SK-N-SH treated with all-trans-retinoic acid at 6 μM for 48 hours (cell line): ENCODE measurements around the gene ASTN2.

Source experiments
- CSDC2 ChIP-seq: fragments of 250-450 bp; sonication (Bioruptor Pico); IDR thresholded peaks from 2 replicates; pipeline ENCODE4 v1.5.0; 2020; ENCODE audit warnings: mild to moderate bottlenecking, moderate library complexity
- PPARA ChIP-seq: fragments of 250-450 bp; sonication (Bioruptor Pico); IDR thresholded peaks from 2 replicates; pipeline ENCODE4 v1.5.0; 2020; ENCODE audit warnings: mild to moderate bottlenecking, borderline replicate concordance
- ZFP30 ChIP-seq: fragments of 450-650 bp; formaldehyde crosslinking; IDR thresholded peaks from 2 replicates; pipeline ENCODE4 v1.5.0; 2022; ENCODE audit warnings: mild to moderate bottlenecking, moderate library complexity
- TF ChIP-seq, protein P1 (sequence below): fragments of 250-450 bp; sonication (Bioruptor Pico); IDR thresholded peaks from 2 replicates; pipeline ENCODE4 v1.8.0; 2020; ENCODE audit warnings: mild to moderate bottlenecking, moderate library complexity, borderline replicate concordance
- TF ChIP-seq, protein P2 (sequence below): fragments of 250-450 bp; sonication (Bioruptor Pico); IDR thresholded peaks from 2 replicates; pipeline ENCODE4 v1.5.1; 2020; ENCODE audit warnings: low read depth, mild to moderate bottlenecking, moderate library complexity
- TF ChIP-seq, protein P3 (sequence below): fragments of 250-450 bp; sonication (Bioruptor Pico); IDR thresholded peaks from 2 replicates; pipeline ENCODE4 v1.5.1; 2021; ENCODE audit warnings: mild to moderate bottlenecking, moderate library complexity

DNA sequence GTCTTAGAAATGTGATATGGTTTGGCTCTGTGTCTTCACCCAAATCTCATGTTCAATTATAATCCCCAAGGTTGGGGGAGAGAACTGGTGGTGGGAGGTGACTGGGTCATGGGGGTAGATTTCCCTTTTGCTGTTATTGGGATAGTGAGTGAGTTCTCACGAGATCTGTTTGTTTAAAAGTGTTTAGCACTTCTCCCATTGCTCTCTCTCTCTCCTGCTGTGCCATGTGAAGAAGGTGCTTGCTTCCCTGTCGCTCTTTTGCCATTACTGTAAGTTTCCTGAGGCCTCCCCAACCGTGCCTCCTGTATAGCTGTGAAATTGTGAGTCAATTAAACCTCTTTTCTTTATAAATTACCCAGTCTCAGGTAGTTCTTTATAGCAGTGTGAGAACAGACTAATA is 203.6 kb downstream of the ASTN2 start:
- no peak for TF ChIP-seq ZFP30 (CRISPR knock-in tag)
- TF ChIP-seq, protein P1, sequence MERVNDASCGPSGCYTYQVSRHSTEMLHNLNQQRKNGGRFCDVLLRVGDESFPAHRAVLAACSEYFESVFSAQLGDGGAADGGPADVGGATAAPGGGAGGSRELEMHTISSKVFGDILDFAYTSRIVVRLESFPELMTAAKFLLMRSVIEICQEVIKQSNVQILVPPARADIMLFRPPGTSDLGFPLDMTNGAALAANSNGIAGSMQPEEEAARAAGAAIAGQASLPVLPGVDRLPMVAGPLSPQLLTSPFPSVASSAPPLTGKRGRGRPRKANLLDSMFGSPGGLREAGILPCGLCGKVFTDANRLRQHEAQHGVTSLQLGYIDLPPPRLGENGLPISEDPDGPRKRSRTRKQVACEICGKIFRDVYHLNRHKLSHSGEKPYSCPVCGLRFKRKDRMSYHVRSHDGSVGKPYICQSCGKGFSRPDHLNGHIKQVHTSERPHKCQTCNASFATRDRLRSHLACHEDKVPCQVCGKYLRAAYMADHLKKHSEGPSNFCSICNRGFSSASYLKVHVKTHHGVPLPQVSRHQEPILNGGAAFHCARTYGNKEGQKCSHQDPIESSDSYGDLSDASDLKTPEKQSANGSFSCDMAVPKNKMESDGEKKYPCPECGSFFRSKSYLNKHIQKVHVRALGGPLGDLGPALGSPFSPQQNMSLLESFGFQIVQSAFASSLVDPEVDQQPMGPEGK (CRISPR knock-in tag) = no peak
- TF ChIP-seq CSDC2 = no peak
- TF ChIP-seq, protein P2, sequence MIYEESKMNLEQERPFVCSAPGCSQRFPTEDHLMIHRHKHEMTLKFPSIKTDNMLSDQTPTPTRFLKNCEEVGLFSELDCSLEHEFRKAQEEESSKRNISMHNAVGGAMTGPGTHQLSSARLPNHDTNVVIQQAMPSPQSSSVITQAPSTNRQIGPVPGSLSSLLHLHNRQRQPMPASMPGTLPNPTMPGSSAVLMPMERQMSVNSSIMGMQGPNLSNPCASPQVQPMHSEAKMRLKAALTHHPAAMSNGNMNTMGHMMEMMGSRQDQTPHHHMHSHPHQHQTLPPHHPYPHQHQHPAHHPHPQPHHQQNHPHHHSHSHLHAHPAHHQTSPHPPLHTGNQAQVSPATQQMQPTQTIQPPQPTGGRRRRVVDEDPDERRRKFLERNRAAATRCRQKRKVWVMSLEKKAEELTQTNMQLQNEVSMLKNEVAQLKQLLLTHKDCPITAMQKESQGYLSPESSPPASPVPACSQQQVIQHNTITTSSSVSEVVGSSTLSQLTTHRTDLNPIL (CRISPR knock-in tag) = no peak
- no peak for TF ChIP-seq PPARA (CRISPR knock-in tag)
- TF ChIP-seq, protein P3, sequence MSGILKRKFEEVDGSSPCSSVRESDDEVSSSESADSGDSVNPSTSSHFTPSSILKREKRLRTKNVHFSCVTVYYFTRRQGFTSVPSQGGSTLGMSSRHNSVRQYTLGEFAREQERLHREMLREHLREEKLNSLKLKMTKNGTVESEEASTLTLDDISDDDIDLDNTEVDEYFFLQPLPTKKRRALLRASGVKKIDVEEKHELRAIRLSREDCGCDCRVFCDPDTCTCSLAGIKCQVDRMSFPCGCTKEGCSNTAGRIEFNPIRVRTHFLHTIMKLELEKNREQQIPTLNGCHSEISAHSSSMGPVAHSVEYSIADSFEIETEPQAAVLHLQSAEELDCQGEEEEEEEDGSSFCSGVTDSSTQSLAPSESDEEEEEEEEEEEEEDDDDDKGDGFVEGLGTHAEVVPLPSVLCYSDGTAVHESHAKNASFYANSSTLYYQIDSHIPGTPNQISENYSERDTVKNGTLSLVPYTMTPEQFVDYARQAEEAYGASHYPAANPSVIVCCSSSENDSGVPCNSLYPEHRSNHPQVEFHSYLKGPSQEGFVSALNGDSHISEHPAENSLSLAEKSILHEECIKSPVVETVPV (CRISPR knock-in tag) = no peak
